ENCODE data around the gene GP2. TPM values are rescaled to one million over a fixed set of nuclear protein-coding genes. Genes with fewer than 3 reads are reported as not detected.

The GP2 gene
- total and polyA plus RNA-seq, 2 donors (not counting 1 experiment from before 2014, with no cell fraction given): not detected

- Histone ChIP-seq H3K79me2 (ENCODE audit: control insufficient read depth, insufficient read depth, low read length) (no peaks in the 10 kb centered on the region), H3K27me3 (ENCODE audit: control insufficient read depth, insufficient read depth, low read length) (no peaks in the 10 kb centered on the region), H3K27ac (ENCODE audit: insufficient read depth, low read length) (no peak overlapping the region), H3K9ac (ENCODE audit: insufficient read depth, low read length) (no peak overlapping the region), H2AFZ (ENCODE audit: low read length) (no peak overlapping the region), H3K4me3 (replicated peaks in 1 of 4; ENCODE audit: control extremely low read depth in 1 of 4, insufficient read depth in 1 of 4, low read depth in 3 of 4, low read length in 4 of 4) (no peak overlapping the region), H3K36me3 (ENCODE audit: control insufficient read depth, insufficient read depth, low read length) (no peaks in the 10 kb centered on the region), H3K9me3 (ENCODE audit: control insufficient read depth, insufficient read depth, low read depth, low read length) (no peaks in the 10 kb centered on the region), H3K4me1 (ENCODE audit: control insufficient read depth, extremely low read depth, insufficient read depth, low read length) (no peaks in the 10 kb centered on the region), H4K20me1 (ENCODE audit: control insufficient read depth, extremely low read depth, insufficient read depth, low read length) (no peaks in the 10 kb centered on the region), H3K4me2 (ENCODE audit: extremely low read depth, insufficient read depth, low read length) (no peak overlapping the region)
- DNase-seq (ENCODE audit: low read depth in 2 of 2): no peak
- TF ChIP-seq CTCF (conservative IDR thresholded peaks at IDR 0.05 in 1 of 2, IDR thresholded peaks at IDR 0.05 in 1 of 2; ENCODE audit: low read depth in 1 of 2, low read length in 2 of 2): no peak
Observed at GRCh38 chr16:20298452-20298851, 28.9 kb downstream of the GP2 start.

- Histone ChIP-seq H4K20me1 (ENCODE audit: control insufficient read depth, extremely low read depth, insufficient read depth, low read length) (no peaks in the 10 kb centered on the region), H2AFZ (ENCODE audit: low read length) (no peak overlapping the region), H3K9me3 (ENCODE audit: control insufficient read depth, insufficient read depth, low read depth, low read length) (no peaks in the 10 kb centered on the region), H3K36me3 (ENCODE audit: control insufficient read depth, insufficient read depth, low read length) (no peaks in the 10 kb centered on the region), H3K27me3 (ENCODE audit: control insufficient read depth, insufficient read depth, low read length) (no peaks in the 10 kb centered on the region), H3K9ac (ENCODE audit: insufficient read depth, low read length) (no peak overlapping the region), H3K4me3 (replicated peaks in 1 of 4; ENCODE audit: control extremely low read depth in 1 of 4, insufficient read depth in 1 of 4, low read depth in 3 of 4, low read length in 4 of 4) (no peak overlapping the region), H3K79me2 (ENCODE audit: control insufficient read depth, insufficient read depth, low read length) (no peaks in the 10 kb centered on the region), H3K27ac (ENCODE audit: insufficient read depth, low read length) (no peak overlapping the region), H3K4me2 (ENCODE audit: extremely low read depth, insufficient read depth, low read length) (no peak overlapping the region), H3K4me1 (ENCODE audit: control insufficient read depth, extremely low read depth, insufficient read depth, low read length) (no peaks in the 10 kb centered on the region)
- no peak for DNase-seq (ENCODE audit: low read depth in 2 of 2)
- TF ChIP-seq CTCF (conservative IDR thresholded peaks at IDR 0.05 in 1 of 2, IDR thresholded peaks at IDR 0.05 in 1 of 2; ENCODE audit: low read depth in 1 of 2, low read length in 2 of 2) (no peak), EZH2 (IDR thresholded peaks at IDR 0.05; ENCODE audit: low read length, missing control alignments) (no peak)
Observed at GRCh38 chr16:20291208-20292206, 35.8 kb downstream of the GP2 start.

- Histone ChIP-seq H3K9me3 (ENCODE audit: control insufficient read depth, insufficient read depth, low read depth, low read length) (no peaks in the 10 kb centered on the region), H2AFZ (ENCODE audit: low read length) (no peak overlapping the region), H3K4me3 (replicated peaks in 1 of 4; ENCODE audit: control extremely low read depth in 1 of 4, insufficient read depth in 1 of 4, low read depth in 3 of 4, low read length in 4 of 4) (no peak overlapping the region), H3K79me2 (ENCODE audit: control insufficient read depth, insufficient read depth, low read length) (no peaks in the 10 kb centered on the region), H3K9ac (ENCODE audit: insufficient read depth, low read length) (no peak overlapping the region), H3K27me3 (ENCODE audit: control insufficient read depth, insufficient read depth, low read length) (no peaks in the 10 kb centered on the region), H3K4me2 (ENCODE audit: extremely low read depth, insufficient read depth, low read length) (no peak overlapping the region), H3K27ac (ENCODE audit: insufficient read depth, low read length) (no peak overlapping the region), H4K20me1 (ENCODE audit: control insufficient read depth, extremely low read depth, insufficient read depth, low read length) (no peaks in the 10 kb centered on the region), H3K4me1 (ENCODE audit: control insufficient read depth, extremely low read depth, insufficient read depth, low read length) (no peaks in the 10 kb centered on the region), H3K36me3 (ENCODE audit: control insufficient read depth, insufficient read depth, low read length) (no peaks in the 10 kb centered on the region)
- no peak for TF ChIP-seq EZH2 (IDR thresholded peaks at IDR 0.05; ENCODE audit: low read length, missing control alignments)
- TF ChIP-seq CTCF (conservative IDR thresholded peaks at IDR 0.05 in 1 of 2, IDR thresholded peaks at IDR 0.05 in 1 of 2; ENCODE audit: low read depth in 1 of 2, low read length in 2 of 2): no peak
- DNase-seq (ENCODE audit: low read depth in 2 of 2): no peak
Observed at GRCh38 chr16:20289571-20289970, 37.7 kb downstream of the GP2 start.

All from fibroblast of lung (primary cell).